Sciatic nerve (tissue), 2 donors: Measurements from ENCODE around the gene ZNF79. TPM values are rescaled to one million over a fixed set of nuclear protein-coding genes. Genes with fewer than 3 reads are reported as not detected.
"Not testable (repeated sequence)": the region's sequence is repeated elsewhere in the genome, so short reads cannot be mapped to it uniquely, and the experiment has no call there.

Source experiments
- ATAC-seq: fragments of 200-7000 bp; cut with Tn5 transposase; one replicate; pipeline ENCODE4 v1.9.1; 2020; ENCODE audit warnings: mild to moderate bottlenecking, moderate library complexity
- DNase-seq: peaks from one replicate; pipeline ENCODE4 v3.0.0-alpha.2; 2020; ENCODE audit warnings: low spot score
- intact Hi-C: fragments of 100-400 bp; cut with DNase I; formaldehyde crosslinking; loops from one replicate; pipeline ENCODE4 v1.14.2; 2022
- total RNA-seq: library from RNA; stranded (reverse); fragmentation: NEBNext Ultra II Directional; extraction: Animal tissue kit (Norgen Biotek cat#: 25700); gene quantifications from one replicate; pipeline ENCODE4 v1.2.1, GENCODE V29; 2021
- donor health status: DM: no; HTN: no; CAD: no.
- donor health status: DM: no; HTN: no; CAD: no.

Gene ZNF79
- total RNA-seq, 1 donor from 2014 or later: 12.8 TPM

DNA sequence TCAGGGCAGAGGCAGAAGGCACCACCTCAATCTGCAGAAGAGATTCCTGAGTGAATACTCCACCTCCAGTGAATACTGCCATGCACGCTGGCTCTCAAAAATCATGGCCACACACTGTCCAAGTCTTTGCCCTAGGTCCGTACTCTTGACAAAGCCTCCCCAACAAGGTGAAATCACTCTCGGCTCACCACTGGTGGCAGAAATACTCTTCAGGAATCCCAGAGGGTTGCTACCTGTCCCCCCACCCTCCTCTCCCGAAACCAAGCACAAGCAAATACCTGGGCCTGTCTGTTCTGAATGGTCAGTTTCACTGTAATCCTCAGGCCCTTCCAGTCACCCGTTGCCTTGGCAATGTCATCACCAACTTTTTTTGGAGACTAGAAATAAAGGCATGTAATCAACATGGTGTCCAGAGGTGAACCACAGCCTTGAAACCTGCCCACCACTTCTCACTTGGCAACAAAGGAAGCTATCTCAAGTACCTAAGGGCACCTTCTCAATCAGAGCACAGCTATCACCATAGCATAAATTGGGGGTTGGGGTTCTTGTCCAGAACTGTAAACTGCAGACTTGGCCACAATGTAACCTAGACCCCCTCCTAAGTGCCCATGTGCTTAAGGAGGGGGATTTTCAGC lies 25.3 kb downstream of the ZNF79 start:
- ATAC-seq: no peak

DNA sequence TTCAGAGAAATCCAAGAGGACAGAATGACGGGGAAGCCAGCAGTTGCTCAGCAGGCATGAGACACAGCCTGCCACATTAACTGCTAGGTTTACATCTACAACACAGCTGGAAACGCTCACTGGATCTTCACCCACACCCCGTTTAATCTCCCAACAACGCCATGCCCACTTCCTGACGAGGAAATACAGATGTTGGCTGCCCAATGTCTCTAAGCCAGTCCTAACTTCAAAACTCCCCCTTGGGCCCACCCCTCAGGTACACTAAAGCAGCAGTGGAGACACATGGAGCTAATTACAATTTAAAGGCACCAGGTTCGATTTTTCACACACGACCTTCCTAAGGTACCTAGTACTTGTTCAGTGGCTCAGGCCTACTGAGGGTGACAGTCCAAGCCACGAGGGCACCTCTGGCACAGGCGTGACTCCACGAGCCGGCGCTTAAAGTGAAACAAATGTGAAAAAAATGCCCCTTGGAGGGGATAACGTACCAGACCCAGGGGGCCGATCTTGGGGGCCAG lies 26.1 kb downstream of the ZNF79 start:
- ATAC-seq: peak; percentile 4
- no peak for DNase-seq
- intact Hi-C loops: no loop called here

More for the DNA sequence above, 25.3 kb downstream of the ZNF79 start:
- intact Hi-C loops: no loop called here
- DNase-seq: no peak

DNA sequence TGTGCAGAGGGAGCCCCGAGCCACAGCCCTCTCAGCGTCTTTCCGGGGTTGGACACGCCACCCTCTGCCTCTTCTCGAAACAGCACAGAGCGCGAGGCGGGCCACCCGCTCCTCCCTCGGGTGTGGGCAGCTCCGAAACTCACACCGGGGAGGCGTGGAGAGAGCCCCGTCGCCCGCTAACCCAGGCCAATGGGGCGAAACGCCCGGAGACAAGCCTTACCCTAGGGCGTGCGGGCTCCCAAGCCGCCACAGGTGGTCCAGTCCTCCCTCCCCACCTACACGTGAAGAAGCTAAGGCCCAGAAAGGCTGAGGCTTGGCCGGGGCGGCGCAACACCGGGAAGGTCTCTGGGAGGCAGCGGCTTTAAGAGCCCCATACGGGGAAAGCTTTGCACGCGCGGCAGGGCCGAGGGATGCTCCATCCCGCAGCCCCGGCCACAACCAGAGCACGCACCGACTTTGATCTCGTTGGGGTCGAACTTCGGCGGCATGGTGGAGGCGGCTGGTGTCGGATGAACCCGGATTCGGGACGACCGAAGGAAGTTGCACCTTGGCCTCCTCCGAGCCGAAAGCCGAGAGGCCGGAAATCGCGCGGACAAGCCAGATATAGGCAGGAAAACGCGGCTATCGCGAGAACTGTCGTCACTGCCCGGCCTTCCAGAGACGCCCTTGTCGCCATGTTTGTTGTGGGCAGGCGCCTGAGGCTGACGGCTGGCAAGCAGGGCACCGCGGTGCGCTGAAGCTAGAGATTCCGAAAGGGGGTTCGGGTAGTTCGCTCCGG lies 26.8 kb downstream of the ZNF79 start, which contains the start of the genes LRSAM1 and RPL12:
LRSAM1 (plus strand) TSS at position 681 of the 778 bp plus-strand sequence. CDS start 3,018 bp downstream, outside the sequence.
RPL12 (minus strand) TSS at position 577 of the 778 bp plus-strand sequence; CDS start at position 488, 89 bp downstream.
- intact Hi-C loops: no loop called here
- ATAC-seq (peak; percentile 94), DNase-seq (peak; percentile 100)

DNA sequence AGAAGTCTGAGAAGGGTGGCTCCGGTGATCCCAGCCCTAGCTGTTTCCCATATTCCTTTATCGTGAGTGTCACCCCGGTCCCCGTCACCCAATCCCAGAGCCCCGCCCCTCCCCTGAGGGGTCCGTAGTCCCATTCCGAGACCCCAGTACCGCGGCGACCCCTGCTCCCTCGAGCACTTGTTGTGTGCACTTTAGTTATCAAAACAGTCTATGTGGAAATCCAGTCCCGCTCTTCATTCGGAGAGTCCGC lies 27.4 kb downstream of the ZNF79 start:
- DNase-seq (no peak), ATAC-seq (no peak)
- intact Hi-C loops: no loop called here

DNA sequence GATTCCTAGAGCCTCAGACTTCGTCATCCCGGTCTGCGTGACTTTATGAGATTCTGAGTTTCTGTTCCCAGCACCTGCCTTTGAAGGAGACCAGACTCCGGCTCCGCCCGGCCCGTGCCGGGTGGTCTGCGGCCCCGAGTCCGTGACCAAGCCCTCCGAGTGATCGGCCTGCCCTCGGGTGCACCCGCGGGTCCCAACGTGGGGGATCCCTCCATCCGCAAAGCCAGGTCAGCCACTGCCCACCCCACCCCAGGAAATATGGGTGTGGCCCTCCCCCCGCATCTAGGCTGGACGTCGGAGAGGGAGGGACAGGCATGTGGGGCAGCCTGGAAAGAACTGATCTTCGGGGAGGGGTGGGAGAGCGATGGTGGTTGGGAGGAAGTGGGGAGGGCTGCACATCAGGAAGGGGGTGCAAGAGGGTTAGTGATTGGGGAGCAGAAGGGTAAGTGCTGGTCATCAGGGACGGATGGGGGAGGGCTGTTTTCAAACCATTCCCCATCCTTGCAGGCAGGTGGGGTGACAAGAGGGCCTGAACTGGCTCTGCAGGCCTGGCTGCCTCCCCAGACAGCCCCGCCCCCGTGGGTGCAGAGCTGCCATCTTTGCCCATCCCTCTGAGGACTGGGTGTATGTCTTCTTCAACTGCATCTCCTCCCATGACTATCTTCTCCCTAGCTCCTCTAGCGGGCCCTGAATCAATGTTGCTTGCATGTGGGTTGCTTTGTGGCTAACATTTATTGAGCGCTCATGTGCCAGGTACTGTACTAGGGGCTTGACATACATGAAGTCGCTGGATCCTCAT lies 27.9 kb downstream of the ZNF79 start:
- DNase-seq (peak; percentile 77), ATAC-seq (peak; percentile 44)
- intact Hi-C loops: no loop called here

DNA sequence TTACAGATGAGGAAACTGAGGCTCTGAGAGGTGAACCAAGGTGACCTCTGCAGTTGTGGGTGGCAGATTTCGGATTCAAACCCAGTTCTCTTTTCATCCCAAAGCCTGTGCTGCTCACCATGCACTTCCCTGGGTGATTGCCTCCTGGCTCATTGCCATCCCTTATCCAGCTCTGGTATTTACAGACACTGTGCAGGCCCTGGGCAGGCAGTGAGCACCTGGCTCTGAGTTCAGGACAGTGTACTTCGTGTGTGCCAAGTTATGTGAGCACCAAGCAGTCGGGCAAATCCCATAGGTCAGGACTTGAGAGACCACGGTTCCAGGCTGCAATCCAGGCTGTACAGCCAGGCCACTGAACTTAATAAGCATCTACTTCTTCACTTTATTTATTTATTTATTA lies 28.5 kb downstream of the ZNF79 start:
- DNase-seq (no peak), ATAC-seq (no peak)
- intact Hi-C loops: no loop called here

DNA sequence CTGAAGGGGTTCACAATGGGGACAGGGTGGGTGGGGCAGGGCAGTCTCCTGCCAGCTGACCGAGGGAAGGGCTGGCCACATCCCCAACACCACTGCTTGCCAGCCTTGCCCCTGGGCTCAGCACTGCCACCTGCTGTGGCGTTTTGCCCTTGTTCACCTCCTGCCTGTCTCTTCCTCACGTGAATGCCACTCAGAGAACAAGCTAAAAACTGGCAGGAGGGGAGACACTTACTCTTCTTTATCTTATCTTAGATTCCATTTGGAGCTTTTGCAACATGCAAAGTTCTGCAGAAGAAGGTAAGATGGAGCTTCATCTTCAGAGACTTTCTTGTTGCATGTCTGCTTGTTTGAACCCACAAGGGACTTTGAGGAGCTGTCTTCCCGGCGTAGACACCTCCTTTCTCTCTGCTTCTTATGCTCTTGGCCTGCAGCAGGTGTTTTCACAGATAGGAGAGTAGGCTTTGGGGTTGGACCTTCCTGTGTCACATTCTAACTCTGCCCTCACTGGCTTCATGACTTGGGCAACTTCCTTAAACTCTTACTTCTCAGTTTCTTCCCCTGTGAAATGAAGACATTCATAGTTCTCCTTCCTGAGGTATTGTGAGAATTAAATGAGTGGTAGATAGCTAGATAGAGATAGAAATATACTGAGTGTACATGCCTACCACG lies 31.3 kb downstream of the ZNF79 start:
- intact Hi-C loops: no loop called here
- ATAC-seq (no peak), DNase-seq (no peak)

DNA sequence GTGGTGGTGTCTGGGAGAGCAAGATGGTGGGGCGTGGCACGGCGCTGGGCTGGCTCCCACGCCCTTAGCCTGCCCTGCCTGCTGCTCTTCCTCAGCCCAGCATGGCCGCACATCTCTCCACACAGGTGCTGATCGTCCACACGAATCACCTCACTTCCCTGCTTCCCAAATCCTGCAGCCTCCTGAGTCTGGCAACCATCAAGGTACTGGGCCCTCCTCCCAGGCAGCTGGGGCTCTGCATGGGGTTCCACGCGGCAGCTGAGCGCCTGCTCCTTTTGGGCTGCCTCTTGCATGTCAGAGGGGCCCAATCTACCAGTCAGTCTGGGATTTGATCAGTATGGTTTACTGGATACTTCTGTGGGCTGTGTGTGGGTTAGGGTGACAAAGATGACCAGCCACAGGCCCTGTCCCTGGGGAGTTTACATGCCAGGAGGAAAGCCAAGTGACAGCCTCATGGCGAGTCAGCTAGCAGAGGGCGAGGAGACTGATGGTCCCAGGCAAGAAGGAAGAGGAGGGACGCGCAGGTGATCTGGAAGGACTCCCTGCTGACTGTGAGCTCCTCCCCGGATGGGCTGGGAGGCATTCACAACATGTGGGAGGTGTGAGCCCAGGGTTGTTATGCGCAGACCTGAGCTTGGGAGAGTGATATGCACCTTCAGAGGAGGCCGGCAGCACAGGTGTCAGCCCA lies 33.2 kb downstream of the ZNF79 start:
- intact Hi-C loops: no loop called here
- DNase-seq: no peak
- no peak for ATAC-seq

DNA sequence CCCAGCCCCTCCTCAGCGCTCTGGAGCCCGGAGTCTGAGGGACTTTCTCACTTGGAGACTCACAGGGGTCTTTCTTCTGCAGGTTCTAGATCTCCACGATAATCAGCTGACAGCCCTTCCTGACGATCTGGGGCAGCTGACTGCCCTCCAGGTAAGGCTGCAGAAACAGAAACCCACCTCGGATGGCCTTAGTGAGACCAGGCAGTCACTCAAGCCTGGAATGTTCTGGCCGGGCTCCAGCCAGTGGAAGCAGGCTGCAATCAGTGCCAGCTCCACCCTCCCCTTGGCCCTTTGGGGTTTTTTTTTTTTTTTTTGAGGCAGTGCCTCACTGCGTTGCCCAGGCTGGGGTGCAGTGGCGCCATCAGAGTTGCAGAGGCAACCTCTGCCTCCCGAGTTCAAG lies 34.7 kb downstream of the ZNF79 start:
- DNase-seq: no peak
- no peak for ATAC-seq
- intact Hi-C loops: no loop called here

DNA sequence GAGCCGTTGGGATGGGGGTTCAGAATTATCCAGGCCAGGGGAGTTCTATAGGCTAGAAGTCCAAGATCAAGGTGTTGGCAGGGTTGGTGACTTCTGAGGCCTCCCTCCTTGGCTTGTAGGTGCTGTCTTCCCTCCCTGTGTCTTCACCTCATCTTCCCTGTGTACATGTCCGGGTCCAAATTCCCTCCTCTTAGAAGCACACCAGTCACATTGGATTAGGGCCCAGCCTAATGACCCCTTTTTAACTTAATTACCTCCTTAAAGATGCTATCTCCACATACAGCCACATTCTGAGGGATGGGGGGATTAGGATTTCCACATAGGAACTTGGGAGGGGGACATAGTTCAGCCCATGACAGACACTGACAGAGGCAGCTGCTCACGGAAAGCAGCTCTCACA lies 39.2 kb downstream of the ZNF79 start:
- DNase-seq (no peak), ATAC-seq (no peak)
- intact Hi-C loops: no loop called here

DNA sequence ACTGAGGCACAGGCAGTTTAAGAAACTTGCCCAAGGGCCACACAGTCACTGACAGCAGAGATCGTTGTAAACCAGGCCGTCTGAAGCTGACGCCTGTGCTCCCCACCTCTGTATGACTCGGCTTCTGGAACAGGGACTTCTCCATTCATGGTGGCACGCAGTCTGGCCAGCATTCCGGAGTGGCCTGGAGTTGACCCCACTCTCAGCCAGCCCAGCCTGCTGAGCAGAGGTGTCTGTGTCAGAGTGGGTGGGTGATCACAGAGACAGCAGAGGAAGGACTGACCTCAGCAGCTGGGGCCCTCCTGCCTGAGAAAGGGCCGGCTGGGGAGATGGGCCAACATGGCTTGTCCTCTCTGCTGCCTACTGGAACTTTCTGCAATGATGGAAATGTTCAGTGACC lies 39.7 kb downstream of the ZNF79 start:
- DNase-seq (no peak), ATAC-seq (peak; percentile 25)
- intact Hi-C loops: no loop called here

DNA sequence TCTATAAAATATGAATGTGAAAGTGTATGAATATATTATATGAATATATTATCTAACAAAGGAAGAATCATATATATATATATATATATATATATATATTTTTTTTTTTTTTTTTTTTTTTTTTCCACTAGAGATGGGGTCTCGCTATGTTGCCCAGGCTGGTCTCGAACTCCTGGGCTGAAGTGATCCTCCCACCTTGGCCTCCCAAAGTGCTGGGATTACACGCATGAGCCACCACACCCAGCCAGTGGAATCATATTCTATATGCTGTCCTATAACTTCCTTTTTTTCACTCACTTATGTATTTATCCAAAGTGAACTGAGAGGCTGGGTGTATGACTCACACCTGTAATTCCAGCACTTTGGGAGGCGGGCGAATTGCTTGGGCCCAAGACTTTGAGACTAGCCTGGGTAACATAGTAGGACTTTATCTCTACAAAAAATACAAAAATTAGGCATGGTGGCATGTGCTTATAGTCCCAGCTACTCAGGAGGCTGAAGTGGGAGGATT lies 42.3 kb downstream of the ZNF79 start:
- ATAC-seq, DNase-seq: not testable (repeated sequence)
- intact Hi-C loops: loop anchor here (5.0 kb wide), 1 partner anchor 1286 kb away; no protein-coding TSS in a partner anchor

DNA sequence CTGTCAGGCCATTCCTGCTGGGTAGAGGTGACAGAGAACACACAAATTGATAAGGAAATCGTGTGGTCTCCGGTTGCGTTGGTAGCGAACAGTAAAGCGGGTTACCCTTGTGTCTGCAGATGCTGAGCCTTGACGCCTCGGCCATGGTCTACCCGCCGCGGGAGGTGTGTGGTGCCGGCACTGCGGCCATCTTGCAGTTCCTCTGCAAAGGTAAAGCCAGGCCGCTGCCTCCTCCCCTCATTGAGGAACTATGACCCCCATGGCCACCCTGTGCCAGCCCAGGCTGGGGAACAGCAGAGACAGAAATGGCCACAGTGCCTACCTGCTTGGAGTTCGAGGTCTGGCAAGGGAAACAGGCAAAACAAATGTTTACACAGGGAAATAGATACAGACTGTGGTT lies 43.4 kb downstream of the ZNF79 start:
- intact Hi-C loops: loop anchor here (5.0 kb wide), 1 partner anchor 1285 kb away; no protein-coding TSS in a partner anchor
- no peak for ATAC-seq
- DNase-seq: no peak

DNA sequence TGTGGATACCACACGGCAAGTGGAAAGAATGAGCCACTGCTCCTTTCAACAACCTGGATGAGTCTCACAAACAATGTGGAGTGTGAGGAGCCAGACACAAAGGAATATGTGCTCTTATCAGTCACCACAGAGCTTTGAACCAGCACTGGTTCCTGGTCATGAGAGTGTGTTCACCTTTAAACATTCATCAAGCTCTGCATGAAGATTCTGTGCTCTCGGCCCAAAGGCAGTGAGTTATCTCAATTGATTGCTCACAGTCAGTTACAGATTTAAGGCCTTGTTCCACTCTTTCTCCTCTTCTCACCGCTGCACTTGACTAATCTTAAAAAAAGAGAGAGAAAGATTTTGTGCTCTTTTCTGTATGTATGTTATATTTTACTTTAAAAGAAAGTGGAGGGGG lies 46.5 kb downstream of the ZNF79 start:
- DNase-seq: no peak
- ATAC-seq: no peak
- intact Hi-C loops: no loop called here

DNA sequence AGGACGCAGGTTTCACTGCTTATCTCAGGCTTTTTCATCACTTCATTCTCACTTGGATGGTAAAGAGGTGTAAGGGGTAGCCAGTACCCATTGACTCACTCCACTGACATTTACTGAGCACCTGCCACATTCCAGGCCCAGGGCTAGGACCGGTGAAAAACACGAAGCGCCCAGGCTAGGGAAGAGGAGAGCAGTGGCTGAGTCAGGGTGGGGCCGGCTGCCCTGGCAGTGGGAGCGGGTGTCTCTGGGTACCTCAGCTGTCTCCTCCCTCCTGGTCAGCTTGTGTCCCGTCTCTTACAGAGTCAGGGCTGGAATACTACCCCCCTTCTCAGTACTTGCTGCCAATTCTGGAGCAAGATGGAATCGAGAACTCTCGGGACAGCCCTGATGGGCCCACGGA lies 49.3 kb downstream of the ZNF79 start:
- intact Hi-C loops: no loop called here
- ATAC-seq (peak; percentile 42), DNase-seq (no peak)

DNA sequence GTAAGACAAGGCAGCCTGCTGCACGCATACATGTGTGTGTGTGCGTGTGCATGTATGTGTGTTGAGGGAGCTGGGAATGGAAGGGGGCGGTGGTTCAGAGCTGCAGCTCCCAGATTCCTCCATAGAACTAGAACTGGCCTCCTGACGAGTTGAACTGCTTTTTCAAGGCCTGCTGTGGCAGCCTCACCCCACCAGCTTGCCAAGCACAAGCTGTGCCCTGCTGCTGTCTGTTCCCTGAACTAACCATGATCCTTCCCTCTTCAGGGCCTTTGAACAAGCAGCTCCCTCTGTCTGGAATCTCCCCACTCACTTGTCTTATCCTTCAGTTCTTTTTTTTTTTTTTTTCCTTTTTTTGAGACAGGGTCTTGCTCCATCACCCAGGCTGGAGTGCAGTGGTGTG lies 49.8 kb downstream of the ZNF79 start:
- intact Hi-C loops: no loop called here
- DNase-seq (no peak), ATAC-seq (no peak)

DNA sequence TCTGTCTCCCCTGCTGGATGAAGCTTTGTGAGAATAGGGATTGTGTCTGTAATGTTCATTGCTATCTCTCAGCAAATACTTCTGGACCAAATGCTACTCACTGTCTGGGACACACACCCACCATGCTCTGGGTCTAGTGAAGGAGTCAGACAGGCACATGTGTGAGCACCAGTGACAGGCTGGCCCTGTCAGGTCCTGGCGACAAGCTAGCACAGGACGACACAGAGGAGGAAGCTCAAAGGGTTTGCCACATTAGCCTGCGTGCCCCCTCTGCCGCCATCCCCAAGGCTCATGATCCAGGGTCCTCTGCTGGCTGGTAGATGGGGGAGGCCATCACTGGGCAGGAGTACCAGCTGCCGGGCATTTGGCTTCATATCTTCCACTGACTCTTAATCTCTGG lies 50.4 kb downstream of the ZNF79 start:
- intact Hi-C loops: no loop called here
- DNase-seq: no peak
- no peak for ATAC-seq

DNA sequence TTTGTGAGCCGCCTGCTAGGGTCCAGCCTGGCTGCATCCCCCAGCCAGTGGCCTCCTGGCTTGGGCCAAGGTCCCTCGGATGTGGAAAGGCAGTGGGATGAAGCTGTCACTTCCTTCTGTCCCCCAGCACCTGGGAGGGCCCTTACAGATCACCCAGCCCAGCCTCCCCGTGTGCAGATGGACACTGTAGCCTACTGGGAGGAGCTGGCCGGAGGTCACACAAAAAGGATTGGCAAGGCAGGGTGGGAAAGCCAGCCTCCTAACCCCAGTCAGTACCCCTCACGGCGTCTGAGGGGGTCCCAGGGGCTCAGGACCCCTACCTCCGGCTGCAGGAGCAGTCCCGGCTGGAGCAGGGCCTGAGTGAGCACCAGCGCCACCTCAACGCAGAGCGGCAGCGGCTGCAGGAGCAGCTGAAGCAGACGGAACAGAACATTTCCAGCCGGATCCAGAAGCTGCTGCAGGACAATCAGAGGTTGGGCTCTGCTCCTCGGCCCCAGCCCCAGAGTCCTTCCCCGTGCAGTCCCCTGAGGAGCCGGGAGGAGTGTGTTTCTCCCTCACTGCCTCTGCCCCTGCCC lies 55.4 kb downstream of the ZNF79 start:
- no peak for DNase-seq
- ATAC-seq: no peak
- intact Hi-C loops: no loop called here
